Astrocyte of the spinal cord (primary cell): Measurements from ENCODE around the gene FREM1.

Source experiments
- DNase-seq: peaks from one replicate; pipeline ENCODE4 v3.0.0; 2011; ENCODE audit warnings: low read depth, low spot score
- H3K4me3 ChIP-seq: 2 replicates; pipeline ENCODE4 v1.5.1; 2011; ENCODE audit warnings: low read depth, mild to moderate bottlenecking, low read length, moderate library complexity
- CTCF ChIP-seq: IDR thresholded peaks from 2 replicates; pipeline ENCODE4 v1.5.1; 2012; ENCODE audit warnings: low read depth, mild to moderate bottlenecking, low read length, inconsistent platforms
- in situ Hi-C: cut with HindIII; loops from 2 replicates; pipeline ENCODE4 v1.10.0; 2017; ENCODE audit warnings: low sequenced_read_pairs

FREM1 gene

GRCh38 chr9:14888272-14888671 is 22.0 kb downstream of the FREM1 start:
- no peak for DNase-seq
- in situ Hi-C loops = no loop called here
- no peak for TF ChIP-seq CTCF
- H3K4me3 ChIP-seq = no peak overlapping the region

GRCh38 chr9:14887149-14887548 is 23.1 kb downstream of the FREM1 start:
- TF ChIP-seq CTCF = no peak
- in situ Hi-C loops = no loop called here
- no peak overlapping the region for H3K4me3 ChIP-seq
- DNase-seq = no peak

GRCh38 chr9:14883310-14883944 is 26.8 kb downstream of the FREM1 start:
- TF ChIP-seq CTCF = no peak
- H3K4me3 ChIP-seq = no peak overlapping the region
- in situ Hi-C loops = no loop called here
- DNase-seq = no peak

GRCh38 chr9:14882090-14882489 is 28.1 kb downstream of the FREM1 start:
- in situ Hi-C loops = no loop called here
- no peak for DNase-seq
- TF ChIP-seq CTCF = no peak
- H3K4me3 ChIP-seq = no peak overlapping the region

GRCh38 chr9:14881006-14881405 is 29.2 kb downstream of the FREM1 start:
- no peak for DNase-seq
- TF ChIP-seq CTCF = no peak
- in situ Hi-C loops = no loop called here
- no peak overlapping the region for H3K4me3 ChIP-seq

- no peak for DNase-seq
- in situ Hi-C loops = no loop called here
Observed at GRCh38 chr9:14870090-14870489, 40.1 kb downstream of the FREM1 start.

More at GRCh38 chr9:14870090-14870489, 40.1 kb downstream of the FREM1 start:
- no peak for TF ChIP-seq CTCF
- no peak overlapping the region for H3K4me3 ChIP-seq
